Mucosa of rectum (tissue), 2 donors: Measurements from ENCODE around the gene DIAPH3.

ENCODE experiments used
- H3K27ac ChIP-seq, 2 donors: one replicate each; pipeline ENCODE4 v1.7.0; 2013; ENCODE audit warnings: inconsistent platforms in 2 of 2, low read depth in 2 of 2, low read length in 2 of 2
- H3K27me3 ChIP-seq, 2 donors: one replicate each; pipeline ENCODE4 v1.7.0; 2013; ENCODE audit warnings: low read length in 2 of 2; ENCODE audit not compliant: control insufficient read depth in 2 of 2, insufficient read depth in 2 of 2
- H3K36me3 ChIP-seq, 2 donors: one replicate each; pipeline ENCODE4 v1.7.0; 2013; ENCODE audit warnings: low read length in 2 of 2; ENCODE audit not compliant: control insufficient read depth in 2 of 2, insufficient read depth in 2 of 2
- H3K4me1 ChIP-seq, 2 donors: one replicate each; pipeline ENCODE4 v1.7.0; 2013; ENCODE audit warnings: low read length in 2 of 2, mild to moderate bottlenecking in 1 of 2; ENCODE audit not compliant: control insufficient read depth in 2 of 2, insufficient read depth in 2 of 2
- H3K4me3 ChIP-seq, 2 donors: one replicate each; pipeline ENCODE4 v1.7.0; 2013; ENCODE audit warnings: low read length in 2 of 2
- H3K9ac ChIP-seq, 2 donors: one replicate each; pipeline ENCODE4 v1.7.0; 2013; ENCODE audit warnings: low read length in 2 of 2, low read depth in 1 of 2, mild to moderate bottlenecking in 1 of 2
- H3K9me3 ChIP-seq, 2 donors: one replicate each; pipeline ENCODE4 v1.7.0; 2013; ENCODE audit warnings: low read length in 2 of 2; ENCODE audit not compliant: control insufficient read depth in 2 of 2
- donor health status: healthy.
- donor health status: Normal muscosa, but diverticular disease.

DIAPH3 gene

DNA sequence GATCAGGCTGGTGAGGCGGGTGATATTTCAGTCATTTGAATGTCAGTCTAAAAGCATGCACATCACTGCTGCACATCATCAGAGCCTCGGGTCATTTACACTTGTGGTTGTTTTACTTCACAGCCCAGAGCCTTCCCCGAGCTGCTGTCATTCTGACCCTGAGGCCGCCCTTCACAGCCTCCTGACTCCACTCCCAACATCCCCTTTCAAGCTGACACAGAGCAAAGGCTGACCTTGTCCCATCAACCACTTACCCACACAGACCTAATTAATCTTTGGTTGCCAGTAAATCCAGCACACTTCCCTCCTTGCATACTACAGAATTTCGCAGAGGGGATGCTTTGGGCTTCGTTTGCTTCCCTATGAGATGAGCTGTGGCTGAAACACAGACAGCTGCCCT, 528.1 kb downstream of the DIAPH3 start:
- H3K9me3 ChIP-seq = no peaks in the 10 kb centered on the region
- no peak overlapping the region for H3K9ac ChIP-seq

DNA sequence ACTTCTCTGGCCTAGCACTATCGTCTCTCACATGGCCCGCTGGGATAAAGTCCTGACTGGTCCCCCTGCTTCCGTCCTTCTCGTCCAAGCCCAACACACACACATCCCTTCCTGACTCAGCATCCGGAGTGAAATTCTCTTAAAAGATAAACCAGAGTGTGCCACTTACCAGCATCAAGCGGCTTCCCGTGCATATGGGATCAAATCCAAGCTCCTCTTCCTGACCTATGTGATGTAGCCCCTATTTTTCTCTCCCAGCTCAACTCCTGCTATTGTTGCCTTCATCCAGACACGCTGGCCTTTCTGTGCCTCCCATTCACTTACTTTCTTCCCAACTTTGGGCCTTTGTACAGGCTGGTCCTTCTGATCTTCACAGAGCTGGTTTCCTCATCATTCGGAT, 530.4 kb downstream of the DIAPH3 start:
- H3K27me3 ChIP-seq = no peaks in the 10 kb centered on the region
- H3K27ac ChIP-seq = no peak overlapping the region
- no peak overlapping the region for H3K4me3 ChIP-seq
- no peaks in the 10 kb centered on the region for H3K9me3 ChIP-seq
- no peak overlapping the region for H3K9ac ChIP-seq
- no peaks in the 10 kb centered on the region for H3K4me1 ChIP-seq
- no peaks in the 10 kb centered on the region for H3K36me3 ChIP-seq

More for the DNA sequence above, 528.1 kb downstream of the DIAPH3 start:
- no peaks in the 10 kb centered on the region for H3K27me3 ChIP-seq
- no peaks in the 10 kb centered on the region for H3K36me3 ChIP-seq
- H3K27ac ChIP-seq = no peak overlapping the region
- no peak overlapping the region for H3K4me3 ChIP-seq
- H3K4me1 ChIP-seq = no peaks in the 10 kb centered on the region

DNA sequence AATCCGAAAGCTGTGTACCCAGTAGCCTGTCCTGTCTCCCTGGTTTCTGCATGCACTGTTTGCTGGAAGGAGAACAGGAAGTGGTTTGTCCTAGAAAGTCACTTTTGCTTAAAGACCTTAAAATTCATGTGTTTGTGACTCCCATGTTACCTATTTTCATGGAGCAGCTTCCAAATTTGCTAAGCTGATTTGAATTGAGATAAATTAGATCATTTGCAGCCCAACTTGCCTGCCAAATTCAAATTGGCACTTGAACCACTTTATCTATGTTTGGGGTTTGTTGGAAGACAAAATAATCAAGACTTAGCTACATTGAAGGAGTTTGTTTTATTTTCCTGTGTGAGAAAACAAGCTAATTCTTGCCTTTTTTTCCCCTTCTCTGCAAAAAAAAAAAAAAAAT, 532.5 kb downstream of the DIAPH3 start:
- Histone ChIP-seq H3K9me3 (no peaks in the 10 kb centered on the region), H3K27me3 (no peaks in the 10 kb centered on the region), H3K4me1 (no peaks in the 10 kb centered on the region), H3K36me3 (no peaks in the 10 kb centered on the region), H3K9ac (no peak overlapping the region), H3K27ac (no peak overlapping the region), H3K4me3 (no peak overlapping the region)

DNA sequence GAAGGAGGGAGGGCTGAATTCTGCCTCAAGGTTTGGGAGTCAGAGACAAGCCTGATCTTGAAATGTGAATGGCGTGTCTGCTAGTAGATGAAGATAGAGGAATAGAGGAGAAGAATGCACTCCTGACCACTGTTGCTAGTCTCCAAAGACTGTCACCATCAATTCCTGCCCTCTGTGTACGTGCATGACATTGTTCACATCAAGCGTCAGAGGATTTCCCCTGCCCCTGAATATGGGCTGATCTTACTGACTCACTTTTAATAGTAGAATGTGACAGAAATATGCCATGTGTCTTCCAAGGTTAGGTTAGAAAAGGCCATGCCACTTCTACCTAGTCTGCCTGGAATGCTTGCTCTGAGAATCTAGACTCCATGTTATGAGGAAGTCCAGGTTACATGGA, 538.6 kb downstream of the DIAPH3 start:
- H3K36me3 ChIP-seq = no peaks in the 10 kb centered on the region
- H3K4me3 ChIP-seq = no peak overlapping the region
- no peak overlapping the region for H3K9ac ChIP-seq

DNA sequence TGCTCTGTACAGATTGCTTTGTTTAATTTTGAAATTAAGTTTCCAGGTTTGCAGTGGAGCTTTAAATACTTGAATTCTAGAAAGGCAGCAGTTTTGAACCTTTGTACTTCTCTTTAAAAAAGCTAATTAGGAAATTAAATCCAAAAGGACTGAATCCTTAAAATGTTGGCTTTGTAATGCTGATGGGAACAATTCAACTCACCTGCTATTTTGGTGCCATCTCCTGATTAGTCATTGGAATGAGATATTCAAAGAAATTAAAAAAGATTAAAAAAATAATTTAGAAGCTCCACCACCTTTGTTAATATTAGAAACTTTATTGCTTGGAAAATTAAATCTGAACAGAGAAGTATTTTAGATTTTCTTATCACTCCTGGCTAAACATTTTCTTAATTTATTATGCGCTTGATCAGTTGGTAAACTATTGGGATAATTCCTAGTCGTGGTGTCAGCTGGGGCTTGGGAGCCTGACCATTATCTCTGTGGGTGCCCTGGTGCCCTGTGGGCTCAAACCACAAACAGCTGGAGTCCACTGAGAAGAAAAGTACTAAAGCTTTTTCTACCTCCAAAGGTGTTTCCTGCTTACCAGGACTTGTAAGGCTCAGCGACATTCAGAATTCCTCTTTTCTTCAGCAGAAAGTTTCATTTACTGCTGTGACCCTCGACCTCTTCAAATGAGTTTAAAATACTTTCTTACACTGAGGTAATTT, 540.4 kb downstream of the DIAPH3 start:
- no peaks in the 10 kb centered on the region for H3K36me3 ChIP-seq
- no peak overlapping the region for H3K9ac ChIP-seq
- H3K27me3 ChIP-seq = no peaks in the 10 kb centered on the region
- no peak overlapping the region for H3K4me3 ChIP-seq
- H3K27ac ChIP-seq = no peak overlapping the region
- no peaks in the 10 kb centered on the region for H3K4me1 ChIP-seq
- H3K9me3 ChIP-seq = no peaks in the 10 kb centered on the region

More for the DNA sequence above, 538.6 kb downstream of the DIAPH3 start:
- Histone ChIP-seq H3K9me3 (no peaks in the 10 kb centered on the region), H3K4me1 (no peaks in the 10 kb centered on the region), H3K27ac (no peak overlapping the region), H3K27me3 (no peaks in the 10 kb centered on the region)

GRCh38 chr13:59621773-59622172, 542.0 kb downstream of the DIAPH3 start:
- Histone ChIP-seq H3K9me3 (peaks cover 0 to 2% of the 10 kb centered on the region in 2 donors), H3K4me1 (no peaks in the 10 kb centered on the region), H3K27ac (no peak overlapping the region), H3K27me3 (no peaks in the 10 kb centered on the region), H3K4me3 (no peak overlapping the region), H3K36me3 (no peaks in the 10 kb centered on the region), H3K9ac (no peak overlapping the region)
